Measurements from ENCODE around the gene RPL35.

The RPL35 gene

DNA sequence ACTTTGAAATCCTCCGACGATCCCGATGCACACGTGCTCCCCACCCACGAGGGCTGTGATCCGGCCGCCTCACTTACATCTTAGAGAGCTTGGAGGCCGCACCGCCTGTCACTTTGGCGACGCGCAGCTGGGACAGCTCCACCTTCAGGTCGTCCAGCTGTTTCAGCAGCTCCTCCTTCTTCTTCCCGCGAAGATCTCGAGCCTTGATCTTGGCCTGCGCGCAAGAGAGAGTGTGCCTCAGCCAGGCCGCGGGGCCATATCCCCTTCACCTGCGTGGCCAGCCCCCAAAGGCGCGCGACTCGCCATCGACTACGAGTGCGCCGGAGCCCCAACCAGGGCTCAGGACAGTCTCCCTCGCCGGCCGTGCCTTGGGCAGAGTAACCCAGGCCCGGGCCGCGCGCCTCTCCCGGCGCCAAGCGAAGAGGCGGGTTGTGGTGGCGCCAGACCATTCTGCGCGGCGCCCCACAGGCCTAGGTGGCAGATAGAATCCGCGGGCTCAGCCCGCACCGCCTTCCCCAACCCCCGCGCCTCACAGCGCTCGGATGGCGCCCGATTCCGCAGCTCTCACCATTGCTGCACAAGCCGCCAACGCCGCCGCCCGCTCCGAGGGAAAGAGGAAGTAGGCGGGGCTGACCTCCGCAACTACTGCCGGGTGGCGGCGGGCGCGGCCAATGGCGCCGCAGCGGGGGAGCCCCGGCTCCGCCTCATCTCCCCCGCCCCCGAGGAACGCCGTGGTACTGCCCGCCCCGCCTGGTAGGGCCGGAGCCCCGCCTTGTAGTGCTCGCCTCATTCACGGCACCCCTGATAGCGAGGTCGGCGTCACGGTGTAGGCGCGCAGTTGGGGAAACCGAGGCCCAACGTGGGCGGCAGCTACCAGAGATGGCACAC is at the start of gene RPL35, which contains the start of gene ARPC5L:
Gene RPL35 (minus strand): TSS at position 616 of the 888 bp plus-strand sequence. CDS start 45 bp downstream, at position 571.
Gene ARPC5L (plus strand): TSS at position 789 of the 888 bp plus-strand sequence. CDS start 7,161 bp downstream, outside the sequence.
- DNase-seq = peak; percentile 97

DNA sequence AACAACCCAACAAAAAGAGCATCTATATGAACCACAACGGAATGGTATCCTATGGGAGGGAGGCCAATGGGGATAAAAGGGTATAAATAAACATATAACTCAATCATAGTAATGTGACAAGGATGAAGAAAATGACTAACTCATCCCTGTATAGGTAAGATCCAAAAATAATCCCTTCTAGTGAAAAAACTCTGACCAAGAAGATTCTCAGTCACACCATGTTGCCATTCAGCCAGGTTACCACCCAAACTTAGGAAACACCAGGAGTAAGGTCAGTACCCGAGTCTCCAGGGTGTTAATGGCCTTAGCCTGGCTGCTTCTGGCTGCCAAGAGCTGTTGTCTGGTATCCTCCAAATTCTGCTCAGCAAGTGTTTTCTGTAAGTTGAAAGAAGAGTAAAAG is 46.3 kb upstream of the RPL35 start:
- DNase-seq = no peak

DNA sequence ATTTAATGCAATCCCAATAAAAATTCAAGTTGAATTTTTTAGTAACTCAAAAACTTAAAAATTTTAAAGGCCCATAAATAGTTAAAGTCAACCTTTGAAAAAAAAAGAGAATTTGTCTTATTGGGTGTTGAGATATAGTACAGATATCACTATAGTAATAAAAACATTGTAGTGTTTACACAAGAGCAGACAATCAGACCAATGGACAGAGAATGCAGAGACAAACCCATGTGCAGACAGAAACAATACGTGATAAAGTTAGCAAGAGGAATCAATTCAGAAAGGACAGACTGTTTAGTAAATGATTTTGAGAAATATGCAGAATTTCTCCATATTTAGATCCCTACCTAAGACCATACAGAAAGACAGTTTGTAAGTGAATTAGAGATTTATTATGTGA is 45.2 kb upstream of the RPL35 start:
- no peak for DNase-seq

DNA sequence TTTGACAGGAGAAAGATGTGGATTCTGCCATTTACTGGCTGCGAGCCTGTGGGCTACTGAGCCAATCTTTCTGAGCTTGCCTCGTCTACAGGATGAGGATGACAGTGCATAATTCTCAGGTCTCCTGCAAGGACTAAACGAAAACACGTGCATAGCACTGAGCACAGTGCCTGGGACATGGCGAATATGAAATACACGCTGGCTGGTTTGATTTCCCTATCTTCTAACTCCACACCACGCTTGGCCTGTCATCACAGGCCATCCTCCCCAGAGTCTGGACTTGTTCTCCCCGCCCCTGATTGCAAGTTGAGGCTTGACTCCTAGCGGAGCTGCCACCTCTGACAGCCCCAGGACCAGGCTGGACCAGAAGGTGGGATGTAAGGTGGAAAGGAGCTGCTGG is 38.1 kb upstream of the RPL35 start:
- no peak for DNase-seq

DNA sequence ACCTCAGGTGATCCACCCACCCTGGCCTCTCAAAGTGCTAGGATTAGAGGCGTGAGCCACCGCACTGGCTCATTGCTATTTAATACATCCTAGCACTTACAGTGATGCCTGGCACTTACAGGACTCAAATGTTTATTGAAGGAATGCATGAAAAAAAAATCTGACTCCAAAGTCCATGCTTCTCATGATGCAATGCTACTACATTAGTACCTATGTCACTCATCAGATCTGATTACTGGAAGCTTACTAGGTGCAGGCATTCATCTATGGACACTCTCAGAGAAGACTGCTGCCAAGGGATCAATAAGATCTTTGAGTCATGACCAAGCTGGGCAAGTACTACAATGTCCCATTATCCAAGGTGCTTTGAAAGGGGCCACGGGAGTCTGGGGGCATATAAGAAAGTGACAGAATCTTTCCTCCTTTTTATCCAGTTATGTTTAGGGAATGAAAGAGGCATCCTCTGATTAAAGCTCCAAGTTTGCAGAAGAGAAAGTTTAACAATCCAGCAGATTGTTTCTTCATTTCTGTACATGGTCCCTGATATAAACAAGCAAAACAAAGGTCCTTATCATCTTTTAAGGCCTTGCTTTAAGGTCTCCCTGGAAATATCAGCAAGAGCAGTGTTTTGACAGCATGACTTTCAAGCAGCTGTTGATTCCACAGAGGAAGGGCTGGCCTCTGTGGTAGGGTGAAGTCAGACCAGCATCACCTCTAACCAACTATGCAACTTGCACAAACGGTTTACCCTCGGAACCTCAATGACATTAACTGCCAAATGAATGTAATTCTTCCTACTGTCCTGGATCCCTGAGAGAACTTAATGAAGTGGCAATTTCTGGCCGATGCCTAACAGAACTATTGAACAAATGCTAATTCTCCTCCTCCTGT is 36.1 kb upstream of the RPL35 start:
- no peak for DNase-seq

DNA sequence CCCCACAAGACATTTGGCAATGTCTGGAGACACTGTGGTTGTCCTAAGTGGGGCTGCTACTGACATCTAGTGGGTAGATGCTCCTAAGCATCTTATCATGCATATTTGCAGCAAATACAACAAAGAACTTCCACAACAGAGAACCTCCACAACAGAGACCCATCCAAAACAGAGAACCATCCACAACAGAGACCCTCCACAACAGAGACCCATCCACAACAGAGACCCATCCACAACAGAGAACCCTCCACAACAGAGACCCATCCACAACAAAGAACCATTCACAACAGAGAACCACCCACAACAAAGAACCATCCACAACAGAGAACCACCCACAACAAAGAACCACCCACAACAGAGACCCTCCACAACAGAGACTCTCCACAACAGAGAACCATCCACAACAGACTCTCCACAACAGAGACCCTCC is 33.0 kb upstream of the RPL35 start:
- peak; percentile 28 for DNase-seq

DNA sequence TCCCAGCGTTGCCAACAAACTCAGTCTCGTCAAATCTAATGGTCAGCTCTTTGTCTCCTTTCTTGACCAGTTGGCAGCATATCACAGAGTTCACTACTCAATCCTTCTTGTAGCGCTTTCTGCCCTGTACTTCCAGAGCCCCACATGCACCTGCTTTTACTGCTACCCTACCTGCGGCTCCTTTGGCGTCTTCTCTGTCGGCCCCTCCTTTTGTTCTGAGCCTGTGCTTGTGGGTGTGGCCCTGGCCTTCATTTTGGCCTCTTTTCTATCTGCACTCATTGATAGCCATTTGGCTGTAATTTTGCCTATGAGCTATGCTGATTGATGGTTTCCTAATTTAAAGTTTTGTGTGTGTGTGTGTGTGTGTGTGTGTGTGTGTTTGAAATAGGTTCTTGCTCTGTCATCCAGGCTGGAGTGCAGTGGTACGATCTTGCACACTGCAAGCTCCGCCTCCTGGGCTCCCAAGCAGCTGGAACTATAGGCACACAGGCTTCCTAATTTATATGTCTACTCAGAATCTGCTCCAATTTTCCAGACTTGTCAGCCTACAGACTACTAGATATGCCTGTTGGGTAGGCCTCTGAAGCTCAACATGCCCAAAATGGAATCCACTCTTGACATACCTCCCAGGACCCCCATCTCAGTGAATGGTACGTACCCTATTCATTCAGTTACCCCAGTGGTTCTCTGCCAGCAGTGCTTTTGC is 32.4 kb upstream of the RPL35 start:
- DNase-seq = no peak

DNA sequence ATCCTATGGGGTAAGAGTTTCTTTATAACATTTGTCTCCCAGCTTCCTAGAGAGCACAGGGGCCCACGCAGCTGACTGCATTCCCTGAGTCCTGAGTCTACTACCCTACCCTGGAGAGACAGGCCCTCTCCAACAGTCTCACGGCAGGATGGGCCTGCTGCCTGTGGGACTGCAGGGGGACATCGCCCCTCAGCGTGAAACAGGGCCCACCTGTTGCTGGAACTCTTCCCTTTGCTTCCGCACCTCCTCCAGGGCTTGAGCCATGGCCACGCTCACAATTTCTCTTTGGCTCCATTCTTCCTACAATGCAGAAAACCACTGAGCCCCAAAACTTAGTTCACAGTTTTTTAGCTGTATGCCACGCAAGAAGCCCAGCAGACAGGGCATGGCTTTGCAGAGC is 28.4 kb upstream of the RPL35 start:
- DNase-seq = no peak

DNA sequence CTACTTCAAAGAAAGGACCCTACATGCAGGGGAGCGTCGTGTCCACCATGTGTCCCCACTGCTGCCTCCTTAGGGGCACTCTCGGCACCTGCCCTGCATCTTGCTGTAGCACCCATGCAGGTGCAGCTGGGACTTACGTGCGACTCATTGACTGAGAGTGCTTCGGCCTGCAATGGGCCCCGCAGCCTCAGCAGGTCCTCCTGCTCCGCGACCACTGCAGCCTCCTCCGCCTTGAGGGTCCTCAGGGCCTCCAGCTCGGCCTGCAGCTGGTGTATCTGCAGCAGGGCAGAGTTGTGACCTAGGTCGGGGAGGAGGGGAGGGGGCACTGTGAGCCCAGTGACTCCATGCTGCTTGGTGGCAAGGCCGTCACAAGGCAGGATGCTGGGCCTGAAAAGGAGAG is 27.2 kb upstream of the RPL35 start:
- DNase-seq = no peak

DNA sequence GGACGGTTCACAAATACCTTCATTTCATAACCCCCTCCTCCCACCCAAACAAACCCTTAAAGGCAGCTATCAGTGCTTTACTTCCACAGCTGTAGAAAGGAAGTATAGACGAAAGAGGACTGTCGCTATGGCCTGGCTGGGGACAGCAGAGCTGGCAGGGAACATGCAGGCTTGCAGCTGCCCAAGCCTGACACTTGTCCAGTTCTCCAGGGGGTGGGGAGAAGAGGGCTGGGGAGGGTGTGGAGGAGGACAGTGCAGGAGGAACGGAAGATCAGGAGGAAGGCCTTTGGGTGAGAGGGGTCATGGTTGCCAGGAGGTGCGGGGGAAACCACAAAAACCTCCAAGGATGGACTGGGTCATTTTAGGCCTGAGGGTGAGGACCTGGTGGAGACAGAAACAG is 26.1 kb upstream of the RPL35 start:
- DNase-seq = no peak

DNA sequence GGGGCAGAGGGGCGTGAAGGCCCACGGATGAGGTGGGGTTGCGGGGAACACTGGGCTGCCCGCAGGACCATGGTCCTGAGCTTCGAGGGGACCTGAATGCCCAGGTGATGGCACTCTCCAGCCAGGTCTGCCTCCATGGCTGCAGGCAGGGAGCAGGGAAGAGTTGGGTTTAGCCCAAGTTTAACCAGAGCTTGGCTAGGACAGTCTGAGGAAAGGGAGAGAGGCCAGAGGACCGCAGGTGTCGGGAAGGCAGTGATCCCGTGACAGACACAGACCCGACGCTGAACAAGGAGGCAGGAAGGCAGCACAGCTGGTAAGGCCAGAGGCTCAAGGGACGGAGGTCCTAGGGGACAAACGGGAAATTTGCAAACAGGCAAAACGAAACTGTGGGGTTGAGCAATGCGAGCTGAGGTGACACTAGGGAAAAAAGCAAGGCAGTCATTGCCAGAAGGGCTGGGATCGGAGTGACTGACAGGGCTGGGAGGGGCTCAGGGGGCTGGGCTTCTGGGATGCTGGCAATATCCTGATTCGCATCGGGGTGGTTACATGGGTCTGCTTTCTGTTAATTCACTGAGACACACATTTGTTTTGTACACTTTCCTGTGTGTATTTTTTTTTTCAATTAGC is 25.2 kb upstream of the RPL35 start:
- DNase-seq = no peak

DNA sequence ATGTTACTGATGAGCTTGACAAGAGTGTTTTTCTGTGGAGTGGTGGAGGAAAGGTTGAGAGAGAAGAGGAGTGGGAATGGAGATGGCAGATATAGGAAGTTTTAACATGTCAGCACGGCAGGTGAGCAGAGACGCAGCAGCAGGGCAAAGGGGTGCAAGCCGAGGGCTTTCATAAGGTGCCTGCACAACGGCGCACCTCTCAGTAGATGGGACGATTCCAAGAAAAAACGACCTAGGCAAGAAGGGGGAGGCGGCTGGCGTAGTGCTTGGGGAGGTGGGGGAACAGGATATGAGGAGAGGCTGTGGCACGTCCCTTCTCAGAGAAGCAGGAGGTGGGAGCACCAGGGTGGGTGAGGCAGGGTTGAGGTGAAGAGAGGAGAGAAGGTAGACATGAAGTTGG is 24.7 kb upstream of the RPL35 start:
- DNase-seq = no peak

DNA sequence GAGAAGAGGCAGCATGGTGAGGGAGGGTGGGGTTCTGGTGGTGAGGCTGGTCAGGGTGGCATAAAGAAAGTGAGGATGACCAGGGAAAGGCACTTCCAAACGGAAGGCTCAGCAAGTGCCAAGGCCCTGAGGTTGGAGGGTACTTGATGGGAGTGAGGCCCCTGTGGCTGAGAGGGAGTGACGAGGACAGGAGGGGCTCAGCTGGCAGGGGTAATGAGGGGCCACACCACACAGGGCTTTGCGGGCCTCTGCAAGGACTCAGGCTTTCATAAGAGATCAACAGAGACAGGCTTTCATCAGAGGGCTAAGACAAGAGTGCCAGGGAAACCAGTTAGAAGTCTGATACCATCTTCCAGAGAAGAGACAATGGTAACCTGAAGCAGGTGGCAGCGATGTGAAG is 23.8 kb upstream of the RPL35 start:
- no peak for DNase-seq

DNA sequence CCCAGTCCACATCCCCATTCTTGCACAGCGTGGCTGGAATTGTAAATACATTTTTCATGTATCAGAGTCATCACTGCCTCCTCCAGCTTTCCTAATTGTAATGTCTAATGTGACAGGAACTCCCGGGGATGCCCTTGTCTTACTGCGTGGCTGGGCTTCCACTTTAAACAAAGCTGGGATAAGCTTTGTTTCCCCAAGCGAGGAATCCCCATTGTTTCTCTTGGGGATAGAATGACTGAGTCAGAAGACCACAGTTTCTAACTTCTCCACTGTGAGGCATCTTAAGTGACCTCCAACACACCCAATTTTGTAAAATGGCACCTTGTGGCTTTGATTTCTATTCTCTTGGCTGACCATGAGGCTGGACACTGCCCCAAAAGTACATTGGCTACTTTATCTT is 22.6 kb upstream of the RPL35 start:
- no peak for DNase-seq

DNA sequence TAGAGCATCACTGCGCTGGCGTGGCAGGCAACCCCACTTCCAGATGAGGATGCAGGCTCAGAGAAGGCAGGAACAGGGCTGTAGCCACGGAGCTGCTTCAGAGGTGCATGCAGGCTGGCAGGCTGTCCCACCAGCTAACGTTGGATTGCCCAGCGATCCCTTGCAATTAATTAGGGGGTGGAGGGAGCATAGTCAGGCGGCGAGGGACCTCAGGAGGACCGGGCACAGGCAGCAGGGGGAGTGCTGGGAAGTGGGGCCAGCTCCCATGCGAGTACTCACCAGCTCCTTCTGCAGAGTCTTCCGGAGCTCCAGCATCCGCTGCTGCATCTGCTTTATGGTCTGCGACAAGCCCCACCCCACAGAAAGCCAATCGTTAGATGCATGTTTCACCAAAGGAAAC is 20.5 kb upstream of the RPL35 start:
- no peak for DNase-seq

DNA sequence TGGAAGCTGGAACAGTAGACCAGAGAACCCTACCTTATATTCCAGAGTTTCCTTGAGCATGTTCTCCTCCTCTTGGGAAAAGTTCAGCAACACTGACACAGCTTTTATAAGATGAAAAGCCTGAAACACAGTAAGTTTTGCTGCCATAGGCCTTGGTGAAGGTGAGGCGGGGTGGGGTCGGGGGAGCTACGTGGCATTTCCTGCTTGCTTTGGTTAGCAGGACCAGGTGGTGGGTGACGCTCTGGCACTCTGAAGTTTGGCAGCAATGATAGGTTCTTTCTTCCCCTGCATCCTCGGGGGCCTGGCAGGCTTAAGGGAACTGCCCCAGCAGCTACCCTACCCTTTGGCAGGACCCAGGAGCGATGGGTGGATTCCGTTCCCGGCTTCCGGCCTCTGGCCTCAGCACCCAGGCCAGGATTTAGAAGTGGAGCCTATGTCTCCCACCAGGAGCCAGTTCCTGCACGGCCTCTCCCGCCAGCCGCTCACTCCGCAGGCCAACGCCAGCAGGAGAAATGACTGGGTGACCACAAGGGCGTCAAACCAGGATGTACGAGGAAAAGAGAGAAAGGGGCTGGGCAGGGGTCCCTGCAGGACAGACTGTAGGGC is 19.5 kb upstream of the RPL35 start:
- no peak for DNase-seq

DNA sequence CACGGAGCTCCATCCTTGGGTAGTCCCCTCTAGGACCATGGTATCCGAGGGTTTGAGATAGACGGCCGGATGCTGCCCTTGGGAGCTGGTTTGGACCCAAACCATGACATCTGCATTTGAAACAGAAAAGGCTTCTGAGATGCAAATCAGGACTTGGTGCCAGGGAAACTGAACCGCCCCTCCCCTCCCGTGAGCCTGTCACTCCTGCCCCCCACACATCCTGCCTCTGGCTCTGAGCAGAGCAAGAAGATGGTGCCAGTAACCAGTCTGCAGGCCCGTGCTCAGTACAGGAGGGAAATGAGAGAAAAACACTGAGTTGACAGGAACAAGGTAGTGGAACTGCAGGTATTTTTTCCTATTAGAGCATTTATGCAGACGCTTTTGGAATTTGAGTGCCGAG is 18.7 kb upstream of the RPL35 start:
- DNase-seq = no peak

DNA sequence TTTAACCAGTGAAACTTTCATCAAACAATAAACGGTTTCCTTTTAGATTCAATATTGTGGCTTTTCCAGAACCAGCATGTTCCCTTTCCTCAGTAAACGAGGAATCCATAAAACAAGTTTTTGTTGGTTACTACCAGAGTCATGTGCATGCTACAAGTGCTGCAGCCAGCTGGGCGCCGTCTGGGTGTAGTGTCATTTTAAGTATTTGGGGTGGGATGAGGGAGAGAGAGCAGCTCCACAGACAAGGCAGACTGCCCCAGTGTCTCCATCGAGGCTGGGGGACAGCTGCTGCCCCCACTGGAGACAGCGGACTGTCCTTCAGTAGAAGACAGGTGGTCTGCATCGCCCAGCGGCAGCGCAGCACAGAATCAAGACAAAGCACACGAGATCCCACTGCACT is 17.5 kb upstream of the RPL35 start:
- no peak for DNase-seq

DNA sequence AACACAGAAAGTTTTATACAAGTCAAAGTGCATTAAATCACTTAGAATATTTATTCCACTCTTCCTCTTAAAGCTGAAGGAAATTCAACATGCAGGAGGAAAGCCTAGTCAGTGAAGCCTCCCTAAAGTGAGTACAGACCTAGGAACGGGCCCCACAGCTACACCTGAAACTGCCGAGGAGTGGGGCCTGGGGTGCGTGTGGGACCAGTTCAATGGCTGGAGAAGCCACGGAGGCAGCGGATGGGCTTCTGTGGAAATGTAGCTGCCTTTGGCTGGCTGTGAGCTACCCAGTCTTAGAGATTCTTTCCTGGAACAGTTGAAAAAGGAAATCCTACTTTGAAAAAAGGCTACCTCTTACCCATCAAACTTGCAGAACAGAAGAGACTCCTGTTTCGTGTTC is 16.8 kb upstream of the RPL35 start:
- DNase-seq = no peak

DNA sequence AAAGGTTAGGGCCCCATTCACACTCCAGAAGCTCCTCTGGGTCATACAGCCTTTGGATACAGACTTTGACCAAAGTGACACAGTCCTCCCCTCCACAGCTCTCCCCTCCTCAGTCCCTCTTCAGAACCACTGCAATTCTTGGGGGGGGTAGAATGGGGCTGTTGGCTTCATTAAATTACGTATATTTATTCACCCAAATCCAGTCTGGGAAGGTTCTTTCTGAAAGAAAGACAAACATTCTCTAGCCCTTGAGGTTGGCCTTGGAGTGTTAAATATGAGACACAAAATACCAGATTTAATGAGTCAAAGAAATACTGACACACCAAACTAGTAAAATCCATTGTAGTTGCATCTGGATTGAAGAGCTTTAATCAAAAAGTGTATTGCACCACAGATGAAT is 16.3 kb upstream of the RPL35 start:
- DNase-seq = no peak

DNA sequence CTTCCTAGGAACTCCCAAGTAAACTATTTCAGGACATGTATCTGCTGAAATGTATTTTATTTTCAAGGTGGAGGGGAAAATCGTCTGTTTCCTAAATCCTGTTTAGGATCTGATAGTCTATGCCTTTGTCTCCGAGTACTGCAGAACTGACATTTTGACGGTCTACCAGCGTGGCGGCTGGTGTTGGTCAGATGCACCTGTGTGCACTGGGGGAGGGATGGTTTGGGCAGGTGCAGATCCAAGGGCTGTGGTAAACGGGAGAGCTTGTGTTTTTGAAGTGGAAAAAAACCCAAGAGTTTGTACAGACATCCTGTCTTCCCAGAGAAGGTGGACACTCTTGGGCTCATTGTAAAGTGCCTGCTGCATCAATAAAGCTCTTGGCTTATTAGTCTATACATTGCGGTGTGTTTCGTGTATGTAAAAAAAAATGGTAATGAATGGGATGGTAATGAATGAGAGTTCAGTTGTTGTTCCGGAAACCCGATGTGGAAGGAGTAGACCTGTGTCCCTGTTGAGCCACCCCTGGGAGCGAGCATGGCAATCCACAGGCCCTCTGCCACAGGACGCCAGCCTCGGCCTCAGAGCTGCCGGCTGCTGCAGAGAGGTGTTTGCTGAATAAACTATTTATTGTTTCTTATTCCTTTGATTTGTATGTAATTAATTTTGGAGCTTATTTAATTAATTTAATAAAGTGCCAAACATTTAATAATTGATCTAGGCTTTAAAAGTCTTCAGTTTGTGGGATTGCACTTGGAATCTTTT is 15.4 kb upstream of the RPL35 start:
- DNase-seq = no peak

Measured in activated naive CD4-positive, alpha-beta T cell treated with anti-CD3 and anti-CD28 coated beads, Interleukin-2, amount 50 U/mL, for 16 hours (primary cell).